HG02678 (cell line): ENCODE measurements around the gene CTNNA2.
A peak's percentile ranks its signal among the peaks of the same experiment; 100 is the strongest.

Experiments
- ATAC-seq: cut with Tn5 transposase; IDR thresholded peaks from one replicate; pipeline ENCODE4 v1.9.1; 2021; ENCODE audit warnings: mild to moderate bottlenecking, moderate library complexity; ENCODE audit not compliant: unreplicated experiment

The CTNNA2 gene

DNA sequence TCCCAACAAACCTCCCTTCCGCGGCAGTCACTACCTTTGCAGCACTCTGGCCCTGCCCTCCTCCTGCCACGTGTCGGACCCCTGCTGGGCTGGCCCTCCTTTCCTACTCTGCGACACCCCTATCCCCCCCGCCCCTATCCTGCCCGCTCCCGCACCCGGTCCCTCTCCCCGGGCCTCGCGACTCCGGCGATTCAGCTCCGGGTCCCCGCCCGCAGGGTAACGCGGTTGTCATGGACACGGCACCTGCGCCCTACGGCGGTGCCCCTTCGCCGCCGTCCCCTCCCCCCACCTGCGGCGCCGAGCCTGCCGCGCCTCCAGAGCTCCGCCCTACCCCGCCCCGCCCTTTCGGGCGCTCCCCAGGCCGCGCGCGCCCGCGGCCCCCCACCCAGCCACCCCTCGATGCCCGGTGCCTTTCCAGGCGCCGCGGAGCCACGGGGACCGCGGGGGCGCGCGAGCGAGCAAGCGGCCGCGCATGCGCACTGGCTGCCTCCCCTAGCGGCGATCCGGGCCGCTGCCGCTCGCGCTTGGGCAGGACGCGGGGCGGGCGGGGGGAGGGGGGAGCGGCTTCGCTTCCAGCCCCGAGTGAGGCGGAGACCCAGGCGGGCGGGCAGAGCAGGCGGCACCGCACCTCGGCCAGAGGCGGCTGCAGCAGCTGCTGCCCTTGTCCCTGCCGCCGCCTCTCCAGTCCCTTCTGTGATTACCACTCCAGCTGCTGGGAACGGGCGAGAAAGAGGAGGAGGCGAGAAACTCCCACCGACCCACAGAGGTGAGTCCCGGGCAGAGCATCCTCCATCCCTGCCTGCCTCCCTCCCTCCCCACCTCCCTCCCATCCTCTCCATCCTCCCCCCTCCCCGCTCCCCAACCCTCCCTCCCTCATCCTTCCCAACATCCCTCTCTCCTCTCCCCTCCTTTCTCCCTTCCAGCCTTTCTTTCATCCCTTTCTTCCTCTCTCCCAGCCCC lies at the start of gene CTNNA2:
Gene CTNNA2 (plus strand): TSS at position 610 of the 960 bp plus-strand sequence.
- peak; percentile 62 for ATAC-seq

DNA sequence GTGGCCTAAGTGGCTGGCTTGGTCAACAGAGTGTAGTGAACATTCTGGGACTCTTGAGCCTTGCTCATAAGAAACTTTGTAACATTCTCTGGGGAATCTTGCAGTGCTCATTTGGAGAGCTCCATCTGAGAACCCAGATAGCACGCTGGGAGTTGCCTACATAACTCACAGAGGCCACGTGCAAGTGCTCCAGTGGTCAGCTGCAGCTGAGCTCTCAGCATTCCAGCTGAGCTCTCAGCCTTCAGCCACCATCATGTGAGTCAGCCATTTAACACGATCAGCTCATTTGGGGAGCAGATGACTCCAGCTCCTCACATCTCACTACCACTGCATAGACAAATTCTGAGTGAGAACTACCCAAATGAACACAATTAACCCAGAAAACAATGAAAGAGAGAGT lies 25.5 kb upstream of the CTNNA2 start:
- no peak for ATAC-seq

DNA sequence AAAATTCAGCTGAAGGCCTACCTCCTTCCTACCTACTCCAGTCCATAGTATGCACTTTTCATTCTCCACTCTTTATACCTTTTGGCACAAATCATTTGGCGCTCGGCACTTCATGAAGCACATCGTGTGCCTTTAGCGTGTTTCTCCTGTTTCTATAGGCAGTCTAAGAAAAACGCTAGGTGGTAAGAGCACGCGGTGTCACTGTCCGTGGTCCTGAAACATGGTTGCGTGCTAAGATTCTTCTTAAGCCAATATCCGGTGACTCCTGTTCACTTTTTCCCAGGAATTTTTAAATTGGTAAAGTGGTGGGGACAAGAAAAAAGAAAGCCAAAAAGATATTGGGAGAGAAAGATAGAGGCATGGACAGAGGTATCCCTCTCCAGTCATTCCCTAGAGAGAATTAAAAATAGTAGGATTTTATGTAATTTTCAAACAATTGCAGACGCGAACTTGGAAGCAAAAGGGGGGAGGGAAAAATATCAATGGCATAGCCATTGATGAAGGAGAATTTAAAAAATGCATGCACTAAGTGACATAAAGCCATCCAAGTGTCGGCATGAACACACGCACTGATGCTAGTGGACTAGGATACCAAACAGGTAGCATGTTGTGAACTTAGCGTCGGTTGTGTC lies 1.4 kb upstream of the CTNNA2 start:
- no peak for ATAC-seq

DNA sequence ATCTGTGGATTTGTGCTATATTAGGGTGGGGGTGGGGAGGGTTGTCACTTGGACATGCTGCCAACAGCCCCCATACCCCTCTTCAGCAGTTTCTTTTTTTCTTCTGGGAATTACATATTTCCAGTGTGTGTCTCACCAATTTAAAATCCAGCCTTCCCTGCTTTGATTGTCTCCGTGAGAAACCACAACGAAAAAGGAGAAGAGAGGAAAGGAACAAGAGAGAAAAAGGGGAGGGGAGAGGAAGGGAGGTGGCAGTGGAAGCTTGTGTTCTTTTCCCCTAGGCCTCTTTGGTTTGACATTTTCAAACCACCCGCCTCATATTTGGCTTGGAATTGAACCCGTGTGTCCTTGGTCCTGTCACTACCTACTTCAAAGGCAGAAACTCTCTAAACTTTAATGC lies 860 bp downstream of the CTNNA2 start:
- no peak for ATAC-seq

DNA sequence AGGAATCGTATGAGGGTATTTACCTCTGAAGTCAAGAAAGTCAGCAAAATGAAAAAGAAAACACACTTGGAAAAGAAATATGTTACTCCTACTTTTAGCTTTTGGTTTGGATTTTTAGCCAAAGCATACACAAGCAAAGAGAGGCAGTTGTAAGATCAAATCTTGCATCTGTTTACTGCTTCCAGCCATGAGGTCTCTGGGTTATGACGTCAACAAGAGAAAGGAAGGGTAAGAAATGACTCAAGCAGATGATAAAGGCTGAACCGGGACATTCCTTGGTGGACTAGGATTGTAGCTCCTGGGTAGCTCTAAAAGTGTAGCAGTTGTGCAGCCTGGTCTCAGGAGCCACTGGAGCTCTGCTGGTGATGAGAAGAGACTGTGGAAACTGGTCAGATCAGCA lies 16.8 kb downstream of the CTNNA2 start:
- no peak for ATAC-seq

DNA sequence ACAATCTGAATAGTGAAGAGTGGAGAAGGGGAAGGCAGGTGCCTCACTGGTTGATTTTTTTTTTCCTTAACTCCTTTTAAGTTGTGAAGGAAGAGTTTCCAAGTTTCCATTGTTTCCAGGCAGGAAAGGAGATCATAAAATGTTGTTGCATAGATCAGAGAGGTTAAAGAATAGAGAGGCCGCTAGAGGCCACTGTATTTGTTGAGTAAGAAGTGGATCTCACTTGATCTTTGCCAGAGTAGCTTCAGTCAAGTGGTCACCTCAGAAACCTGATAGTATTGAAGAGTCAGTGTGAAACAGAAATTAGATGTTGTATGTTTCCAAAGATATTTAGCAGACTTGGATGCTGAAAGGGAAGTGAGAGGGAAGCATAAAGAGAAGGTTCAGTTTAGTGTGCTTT lies 17.6 kb downstream of the CTNNA2 start:
- ATAC-seq: no peak

DNA sequence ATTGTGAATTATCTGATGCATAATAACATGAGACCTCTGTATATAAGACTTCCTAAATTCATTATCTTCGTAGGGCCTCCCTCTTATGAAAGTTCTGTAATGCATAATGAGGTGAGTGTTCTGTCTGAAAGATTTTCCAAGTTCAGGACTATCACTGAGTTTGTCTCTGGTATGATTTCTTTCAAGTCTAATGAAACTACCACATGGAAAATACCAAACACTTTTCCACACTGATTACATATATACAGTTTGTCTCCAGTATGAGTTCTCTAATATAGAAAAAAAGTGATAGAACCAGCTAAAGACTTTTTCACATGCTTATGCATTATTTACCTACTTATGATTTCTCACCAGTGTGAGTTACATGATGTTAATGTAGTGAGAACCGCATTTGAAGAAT lies 34.7 kb downstream of the CTNNA2 start:
- no peak for ATAC-seq

DNA sequence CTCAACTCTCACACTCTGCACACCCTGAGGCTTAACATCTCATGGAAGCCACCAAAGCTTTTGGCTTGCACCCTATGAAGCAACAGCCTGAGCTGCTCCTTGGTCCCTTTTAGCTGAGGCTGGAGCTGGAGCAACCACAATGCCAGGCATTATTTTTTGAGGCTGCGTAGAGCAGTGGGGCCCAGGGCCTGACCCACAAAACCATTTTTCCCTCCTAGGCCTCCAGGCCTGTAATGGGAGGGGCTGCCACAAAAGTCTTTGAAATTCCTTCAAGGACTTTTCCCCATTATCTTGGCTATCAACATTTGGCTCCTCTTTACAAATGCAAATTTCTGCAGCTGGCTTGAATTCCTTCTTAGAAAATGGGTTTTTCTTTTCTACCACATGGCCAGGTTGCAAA lies 39.8 kb downstream of the CTNNA2 start:
- no peak for ATAC-seq

DNA sequence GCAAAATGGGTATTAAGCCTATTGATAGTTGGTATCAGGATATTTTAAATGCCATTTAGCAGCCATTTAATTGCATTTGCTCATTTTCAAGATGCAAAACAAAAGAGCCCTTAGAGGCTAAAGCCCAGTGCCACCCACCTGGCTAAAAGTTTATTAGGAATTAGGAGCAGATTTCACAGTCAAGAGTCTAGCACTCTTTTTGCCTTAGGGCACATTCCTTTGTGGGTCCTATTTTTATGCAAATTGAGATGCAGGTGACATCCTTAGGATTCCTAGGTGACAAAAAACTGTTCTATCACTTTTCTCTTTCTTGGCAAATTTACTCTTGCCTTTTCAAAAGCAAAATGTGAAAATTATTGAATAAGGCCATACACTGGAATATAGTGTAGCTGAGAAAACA lies 42.0 kb downstream of the CTNNA2 start:
- no peak for ATAC-seq

DNA sequence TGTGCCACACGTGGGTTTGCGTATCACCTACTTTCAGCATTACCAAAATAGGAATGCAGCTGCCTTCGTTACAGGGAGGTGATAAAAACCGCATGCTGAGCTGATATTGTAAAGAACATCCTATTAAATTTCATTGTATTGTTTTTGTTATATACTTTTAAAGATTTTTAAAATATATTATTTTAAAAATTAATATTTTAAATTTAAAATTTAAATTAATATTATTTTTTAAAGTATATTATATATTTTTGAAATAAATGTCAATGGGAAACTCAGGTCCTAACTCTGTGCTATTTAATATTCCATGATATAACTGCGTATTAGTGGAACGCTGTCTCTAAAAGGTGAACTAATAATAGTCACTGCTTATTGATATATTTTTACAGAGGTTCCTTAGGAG lies 51.2 kb downstream of the CTNNA2 start:
- ATAC-seq: no peak

DNA sequence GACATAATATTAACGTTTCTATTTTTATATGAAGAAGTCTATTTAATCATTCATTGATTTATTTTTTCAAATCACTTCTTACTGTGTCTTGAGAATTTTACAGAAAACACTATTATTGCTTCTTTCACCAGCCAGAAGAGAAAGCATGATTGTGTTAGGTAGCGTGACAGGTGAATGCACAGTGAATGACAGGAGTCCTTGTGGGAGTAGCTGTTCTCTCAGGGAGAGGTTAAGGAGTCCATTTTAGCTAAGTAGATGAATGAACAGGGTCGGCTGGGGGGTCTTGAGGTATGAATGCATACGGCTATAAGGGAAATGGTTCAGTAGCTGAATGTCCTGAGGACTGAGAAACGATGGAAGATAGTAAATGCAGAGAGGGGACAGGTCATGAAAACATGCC lies 56.2 kb downstream of the CTNNA2 start:
- ATAC-seq: no peak

DNA sequence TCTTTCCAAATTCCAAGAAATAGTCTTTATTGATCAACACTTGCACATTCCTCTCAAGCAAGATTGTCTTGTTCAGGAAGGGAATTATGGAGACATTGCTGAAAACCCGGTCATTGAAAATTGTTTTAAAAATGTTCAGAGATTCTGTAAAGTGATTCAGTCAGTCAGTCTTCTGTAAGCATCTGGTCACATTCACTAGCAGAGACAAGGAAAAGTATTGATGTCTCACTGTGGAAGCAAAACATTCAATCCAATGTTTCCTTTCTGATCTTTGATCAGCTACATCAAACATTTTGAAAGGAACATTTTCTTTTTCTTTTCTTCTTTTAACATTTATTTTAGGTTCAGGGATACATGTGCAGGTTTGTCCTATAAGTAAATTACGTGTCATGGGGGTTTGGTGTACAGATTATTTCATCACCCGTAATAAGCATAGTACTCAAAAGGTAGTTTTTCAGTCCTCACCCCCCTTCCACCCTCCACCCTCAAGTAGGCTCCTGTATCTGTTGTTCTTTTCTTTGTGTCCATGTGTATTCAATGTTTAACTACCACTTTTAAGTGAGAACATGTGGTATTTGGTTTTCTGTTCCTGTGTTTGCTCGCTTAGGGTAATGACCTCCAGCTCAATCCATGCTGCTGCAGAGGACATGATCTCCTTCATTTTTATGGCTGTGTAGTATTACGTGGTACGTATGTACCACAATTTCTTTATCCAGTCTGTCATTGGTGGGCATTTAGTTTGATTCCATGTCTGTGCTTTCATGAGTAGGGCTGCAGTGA lies 61.2 kb downstream of the CTNNA2 start:
- ATAC-seq: no peak

DNA sequence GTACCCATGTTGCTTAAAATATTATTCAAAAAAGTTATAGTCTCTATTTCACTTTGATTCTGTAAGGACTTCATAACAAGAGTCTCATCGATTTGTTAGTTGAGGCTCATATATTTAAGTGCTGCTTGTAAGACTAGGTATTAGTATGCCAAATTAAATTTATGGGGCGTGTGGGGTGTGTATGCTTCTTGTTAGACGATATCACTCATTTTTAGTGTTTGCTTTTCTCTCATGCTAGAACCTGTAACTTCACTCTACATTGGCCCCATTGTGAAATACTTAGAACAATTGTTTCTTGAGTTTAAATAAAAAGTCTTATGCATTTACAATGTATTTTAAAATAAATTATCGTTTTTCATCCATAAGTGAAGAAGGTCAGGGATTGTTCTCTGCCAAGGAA lies 63.6 kb downstream of the CTNNA2 start:
- no peak for ATAC-seq

DNA sequence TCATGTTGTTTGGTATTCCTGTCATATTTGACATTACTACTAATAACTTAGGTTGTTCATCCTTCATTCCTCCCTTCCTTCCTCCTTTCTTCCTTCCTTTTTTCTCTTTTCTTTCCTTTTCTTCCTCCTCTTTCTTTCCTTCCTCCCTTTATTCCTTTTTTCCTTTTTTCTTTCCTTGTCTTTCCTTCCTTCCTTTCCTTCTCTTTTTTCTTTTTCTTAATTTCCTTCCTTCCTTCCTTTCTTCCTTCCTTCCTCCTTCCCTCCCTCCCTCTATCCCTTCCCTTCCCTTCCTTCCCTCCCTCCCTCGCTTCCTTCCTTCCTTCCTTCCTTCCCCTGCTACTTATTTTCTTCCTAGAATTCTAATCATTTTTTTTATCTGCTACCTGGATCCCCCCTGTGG lies 66.1 kb downstream of the CTNNA2 start:
- no peak for ATAC-seq

DNA sequence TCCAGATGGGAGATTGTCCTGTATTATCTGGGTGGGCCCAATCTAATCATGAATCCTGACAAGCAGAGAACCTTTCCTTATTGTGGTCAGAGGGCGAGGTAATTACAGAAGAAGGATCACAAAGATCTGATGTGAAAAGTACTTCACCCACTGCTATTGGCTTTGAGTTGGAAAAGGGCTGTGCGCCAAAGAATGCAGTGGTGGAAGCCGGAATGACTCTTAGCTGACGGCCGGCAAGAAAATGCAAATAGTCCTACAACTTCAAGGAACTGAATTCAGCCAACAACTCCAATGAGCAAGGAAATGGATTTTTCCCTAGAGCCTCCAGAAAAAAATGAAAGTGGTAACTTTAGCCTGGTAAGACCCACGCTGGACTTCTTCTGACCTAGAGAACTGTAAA lies 67.3 kb downstream of the CTNNA2 start:
- ATAC-seq: no peak

DNA sequence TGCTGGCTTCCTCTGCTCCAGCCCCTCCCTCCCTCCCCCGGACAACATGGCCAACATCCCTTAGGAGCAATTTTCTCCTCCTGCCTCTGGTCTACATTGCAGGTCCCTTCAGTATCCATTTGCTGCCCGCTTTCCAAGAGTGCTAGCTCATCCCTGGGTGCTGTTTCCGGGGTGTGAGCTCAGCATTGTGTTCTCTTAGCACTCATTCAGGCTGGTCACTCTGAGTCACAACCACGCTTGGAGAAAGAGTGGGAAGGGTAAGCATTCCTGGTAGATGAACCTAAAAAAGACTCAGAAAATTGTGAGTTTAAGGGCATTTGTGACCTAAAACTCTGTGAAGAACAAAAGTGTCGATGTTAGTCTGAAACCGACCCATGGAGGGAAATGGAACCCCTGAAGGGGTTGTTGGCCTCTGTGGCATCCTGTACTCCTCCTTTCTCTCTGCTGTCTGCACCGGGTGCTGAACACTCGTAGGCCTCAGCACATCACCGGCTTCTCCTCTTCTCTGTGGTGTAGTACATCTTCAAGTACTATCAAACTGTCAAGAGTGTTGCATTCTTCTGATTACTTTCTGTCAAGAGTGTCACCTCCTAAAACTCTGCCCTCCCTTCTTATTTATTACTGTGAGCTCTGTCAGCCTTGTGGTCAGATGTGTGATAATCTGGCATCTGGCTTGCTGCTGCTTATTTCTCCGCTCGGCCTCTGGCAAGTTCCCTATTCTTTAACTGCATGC lies 73.0 kb downstream of the CTNNA2 start:
- ATAC-seq: no peak

DNA sequence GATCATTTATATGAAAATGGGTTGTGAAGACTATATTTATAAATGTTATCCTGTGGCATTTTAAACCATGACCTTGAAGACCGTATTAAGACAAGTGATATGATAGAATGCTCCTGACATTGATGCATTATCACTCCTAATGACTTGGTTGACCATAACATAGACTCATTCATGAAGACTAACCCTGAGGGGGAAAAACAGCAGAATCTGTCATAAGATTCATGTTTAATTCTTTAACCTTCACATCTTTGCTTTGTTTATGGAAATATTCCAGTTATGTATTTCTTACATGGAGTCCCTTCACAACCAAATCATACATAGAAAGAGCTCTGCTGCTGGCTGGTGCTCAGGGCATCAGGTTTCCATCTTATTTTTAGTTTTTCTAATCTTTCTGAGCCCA lies 78.4 kb downstream of the CTNNA2 start:
- ATAC-seq: no peak

DNA sequence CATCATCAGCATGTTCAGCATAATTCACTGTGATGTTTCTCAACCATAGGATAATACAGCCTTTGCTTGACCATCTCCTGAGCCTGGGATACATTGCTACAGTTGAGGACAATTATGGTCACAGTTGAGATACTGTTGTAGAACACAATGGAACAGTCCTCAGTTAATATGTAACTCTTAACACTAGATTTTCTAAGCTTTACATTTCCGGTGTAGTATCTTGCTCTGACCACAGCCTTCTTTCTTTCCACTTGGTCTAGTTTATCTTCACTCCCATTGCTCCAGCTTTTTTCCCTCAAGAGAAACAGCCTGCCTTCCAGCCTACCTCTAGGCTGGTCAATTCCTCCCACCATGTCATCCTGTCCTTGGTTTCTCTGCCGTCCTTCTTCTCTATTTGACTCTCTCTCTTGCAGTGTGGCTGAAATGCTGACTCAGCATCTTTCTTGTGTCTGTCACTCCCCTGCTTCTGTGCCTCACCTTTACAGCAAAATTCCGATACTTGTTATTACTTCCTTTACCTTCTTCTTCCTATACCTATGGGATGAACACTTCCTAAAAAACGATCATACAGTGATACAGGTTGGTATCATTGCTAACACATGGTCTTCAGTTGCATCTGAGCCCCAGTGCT lies 80.5 kb downstream of the CTNNA2 start:
- no peak for ATAC-seq

DNA sequence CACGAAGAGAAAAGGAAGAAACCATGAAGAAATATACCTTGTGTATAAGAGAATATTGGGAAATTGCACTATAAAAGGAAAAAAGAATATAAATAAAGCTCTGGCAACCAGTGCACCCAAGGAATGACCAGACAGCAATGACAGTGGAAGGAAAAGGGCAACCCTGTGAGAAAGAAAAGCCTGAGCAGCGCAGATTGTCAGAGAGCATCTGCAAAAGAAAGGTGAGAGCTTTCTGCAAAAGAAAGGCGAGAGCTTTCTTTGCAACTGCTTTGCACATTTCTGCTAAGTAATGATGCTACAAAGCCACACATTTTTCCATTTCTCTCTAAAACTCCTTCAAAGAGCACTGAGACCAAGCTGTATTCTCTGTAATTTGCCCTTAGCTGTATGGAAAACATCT lies 83.6 kb downstream of the CTNNA2 start:
- ATAC-seq: no peak

DNA sequence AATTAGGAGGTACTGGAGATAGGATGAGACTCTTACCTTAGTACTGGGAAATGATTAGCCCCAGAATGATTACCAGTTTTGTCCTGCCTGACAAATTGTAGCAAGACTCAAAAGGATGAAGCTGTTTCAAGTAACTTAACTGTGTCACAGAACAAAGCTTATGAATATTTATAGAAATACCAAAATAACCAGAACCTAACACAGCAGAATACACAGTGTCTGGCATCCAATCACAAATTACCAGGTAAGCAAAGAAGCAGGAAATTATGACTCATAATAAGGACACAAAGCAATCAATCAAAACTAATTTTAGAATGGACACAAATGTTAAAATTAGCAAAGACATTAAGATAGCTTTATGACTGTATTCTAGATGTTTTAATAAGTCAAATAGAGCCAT lies 91.9 kb downstream of the CTNNA2 start:
- no peak for ATAC-seq
